ENCODE results near the gene DNAJC27. TPM values are rescaled to one million over a fixed set of nuclear protein-coding genes. Genes with fewer than 3 reads are reported as not detected.
A peak's percentile ranks its signal among the peaks of the same experiment; 100 is the strongest.

The DNAJC27 gene
- total and polyA plus RNA-seq, 2 experiments from 2014 or later: 7.4 to 11.3 TPM

DNA sequence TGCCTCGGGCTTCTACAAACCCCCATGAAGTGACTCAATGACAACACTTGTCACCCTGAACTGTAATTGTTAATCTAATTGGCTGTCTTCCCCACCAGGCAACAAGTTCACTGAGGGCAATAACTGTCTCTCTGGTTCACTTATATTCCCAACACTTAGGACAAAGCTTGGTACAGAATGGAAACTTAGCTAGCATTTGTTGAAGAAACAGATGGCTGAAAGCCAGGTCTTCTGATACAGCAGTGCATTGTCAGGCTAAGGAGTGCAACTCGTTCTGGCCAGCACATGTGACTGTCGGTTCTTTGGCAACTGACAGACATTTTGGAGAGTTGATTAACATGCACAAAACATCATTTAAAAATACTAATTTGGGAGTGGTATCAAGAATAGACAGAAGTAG is 14.6 kb upstream of the DNAJC27 start:
- Histone ChIP-seq H3K27ac (peak overlapping the region; percentile 23), H3K27me3 (no peaks in the 10 kb centered on the region), H3K4me1 (ENCODE audit: low read depth) (peaks cover 20% of the 10 kb centered on the region), H3K9me3 (ENCODE audit: low read depth) (no peaks in the 10 kb centered on the region), H3K4me3 (no peak overlapping the region), H3K36me3 (no peaks in the 10 kb centered on the region)
- DNase-seq (ENCODE audit: low read depth in 1 of 2, low spot score in 1 of 2): peak; percentile 43 to 72
- TF ChIP-seq, protein P1, sequence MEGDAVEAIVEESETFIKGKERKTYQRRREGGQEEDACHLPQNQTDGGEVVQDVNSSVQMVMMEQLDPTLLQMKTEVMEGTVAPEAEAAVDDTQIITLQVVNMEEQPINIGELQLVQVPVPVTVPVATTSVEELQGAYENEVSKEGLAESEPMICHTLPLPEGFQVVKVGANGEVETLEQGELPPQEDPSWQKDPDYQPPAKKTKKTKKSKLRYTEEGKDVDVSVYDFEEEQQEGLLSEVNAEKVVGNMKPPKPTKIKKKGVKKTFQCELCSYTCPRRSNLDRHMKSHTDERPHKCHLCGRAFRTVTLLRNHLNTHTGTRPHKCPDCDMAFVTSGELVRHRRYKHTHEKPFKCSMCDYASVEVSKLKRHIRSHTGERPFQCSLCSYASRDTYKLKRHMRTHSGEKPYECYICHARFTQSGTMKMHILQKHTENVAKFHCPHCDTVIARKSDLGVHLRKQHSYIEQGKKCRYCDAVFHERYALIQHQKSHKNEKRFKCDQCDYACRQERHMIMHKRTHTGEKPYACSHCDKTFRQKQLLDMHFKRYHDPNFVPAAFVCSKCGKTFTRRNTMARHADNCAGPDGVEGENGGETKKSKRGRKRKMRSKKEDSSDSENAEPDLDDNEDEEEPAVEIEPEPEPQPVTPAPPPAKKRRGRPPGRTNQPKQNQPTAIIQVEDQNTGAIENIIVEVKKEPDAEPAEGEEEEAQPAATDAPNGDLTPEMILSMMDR (IDR thresholded peaks at IDR 0.05; ENCODE audit: low read depth, low read length): no peak

DNA sequence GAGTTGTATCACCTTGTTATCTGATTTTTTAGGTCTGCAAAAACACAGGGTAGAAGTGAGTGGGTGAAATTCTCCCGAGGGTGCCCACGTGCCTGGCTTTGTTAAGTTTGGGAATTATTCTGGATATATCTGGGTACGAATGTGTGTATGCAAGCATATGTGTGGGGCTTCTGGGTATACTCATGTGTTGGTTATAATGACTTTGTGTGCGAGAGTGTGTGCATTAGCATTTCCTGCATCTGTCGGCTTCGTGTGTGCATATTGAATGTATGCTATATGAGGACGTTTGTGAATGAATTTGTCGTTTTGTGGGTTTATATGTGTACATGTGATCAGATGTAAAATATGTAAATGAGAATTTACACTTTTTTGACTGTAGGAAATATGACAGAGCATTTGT is 13.8 kb upstream of the DNAJC27 start:
- H3K27ac ChIP-seq: peak overlapping the region; percentile 80
- TF ChIP-seq, protein P1 (IDR thresholded peaks at IDR 0.05; ENCODE audit: low read depth, low read length): no peak

DNA sequence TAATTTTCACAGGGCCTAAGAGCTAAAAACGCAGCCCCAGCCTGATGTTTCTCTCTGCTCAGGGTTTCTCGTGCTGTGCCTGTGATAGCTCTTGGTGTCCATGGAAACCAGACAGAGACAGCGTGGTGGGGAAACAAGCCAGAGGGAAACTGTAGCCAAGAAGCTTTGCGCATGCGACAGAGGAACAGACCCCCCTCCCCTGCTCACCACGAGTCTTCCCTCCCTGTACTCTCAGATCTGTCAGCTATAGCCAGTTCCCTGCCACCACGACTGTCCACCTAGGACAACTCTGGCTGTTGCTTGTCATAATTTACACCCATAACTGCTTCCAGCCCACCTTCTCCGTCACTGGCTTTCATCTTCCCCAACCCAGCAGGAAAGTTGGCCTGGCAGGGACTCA is 13.2 kb upstream of the DNAJC27 start:
- H3K4me1 ChIP-seq (ENCODE audit: low read depth): peaks cover 20% of the 10 kb centered on the region
- TF ChIP-seq, protein P1 (IDR thresholded peaks at IDR 0.05; ENCODE audit: low read depth, low read length): no peak
- H3K27me3 ChIP-seq: no peaks in the 10 kb centered on the region
- DNase-seq (ENCODE audit: low read depth in 1 of 2, low spot score in 1 of 2): peak; percentile 68 to 83
- H3K36me3 ChIP-seq: no peaks in the 10 kb centered on the region
- no peak overlapping the region for H3K4me3 ChIP-seq
- peak overlapping the region; percentile 80 for H3K27ac ChIP-seq
- H3K9me3 ChIP-seq (ENCODE audit: low read depth): no peaks in the 10 kb centered on the region

More for the DNA sequence above, 13.8 kb upstream of the DNAJC27 start:
- peaks cover 20% of the 10 kb centered on the region for H3K4me1 ChIP-seq (ENCODE audit: low read depth)
- H3K36me3 ChIP-seq: no peaks in the 10 kb centered on the region
- H3K4me3 ChIP-seq: no peak overlapping the region
- H3K9me3 ChIP-seq (ENCODE audit: low read depth): no peaks in the 10 kb centered on the region
- H3K27me3 ChIP-seq: no peaks in the 10 kb centered on the region
- DNase-seq (ENCODE audit: low read depth in 1 of 2, low spot score in 1 of 2): no peak

DNA sequence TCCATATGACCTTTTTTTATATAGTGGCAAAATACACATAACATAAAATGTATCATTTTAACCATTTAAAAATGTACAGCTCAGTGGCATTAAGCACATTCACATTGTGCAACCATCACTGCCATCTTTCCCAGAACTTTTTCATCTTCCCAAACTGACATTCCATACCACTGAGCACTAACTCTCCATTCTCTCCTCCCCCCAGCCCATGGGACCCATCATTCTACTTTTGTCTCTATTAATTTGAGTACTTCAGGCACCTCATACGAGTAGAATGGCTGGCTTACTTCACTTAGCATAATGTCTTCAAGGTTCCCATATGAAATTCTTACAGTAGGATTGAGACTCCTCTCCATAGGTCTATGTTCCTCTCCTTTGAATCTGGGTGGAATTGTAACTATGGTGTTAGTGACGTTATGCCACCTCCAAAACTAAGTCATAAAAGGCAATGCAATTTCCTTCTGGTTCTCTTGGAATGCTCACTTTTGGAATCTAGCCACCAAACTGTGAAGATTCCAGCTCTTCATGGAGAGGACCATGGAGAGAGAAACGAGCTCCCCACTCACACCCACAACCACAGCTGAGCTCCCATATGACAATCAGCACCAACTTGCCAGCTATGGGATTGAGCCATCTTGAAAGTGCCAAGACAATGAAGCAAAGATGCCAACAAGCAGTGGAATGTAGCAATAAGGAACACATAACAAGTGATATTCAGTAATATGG is 9.8 kb upstream of the DNAJC27 start:
- TF ChIP-seq, protein P1 (IDR thresholded peaks at IDR 0.05; ENCODE audit: low read depth, low read length): no peak
- peak in 1 of 2 donors; percentile 52 for DNase-seq (ENCODE audit: low read depth in 1 of 2, low spot score in 1 of 2)
- peaks cover 20% of the 10 kb centered on the region for H3K4me1 ChIP-seq (ENCODE audit: low read depth)

DNA sequence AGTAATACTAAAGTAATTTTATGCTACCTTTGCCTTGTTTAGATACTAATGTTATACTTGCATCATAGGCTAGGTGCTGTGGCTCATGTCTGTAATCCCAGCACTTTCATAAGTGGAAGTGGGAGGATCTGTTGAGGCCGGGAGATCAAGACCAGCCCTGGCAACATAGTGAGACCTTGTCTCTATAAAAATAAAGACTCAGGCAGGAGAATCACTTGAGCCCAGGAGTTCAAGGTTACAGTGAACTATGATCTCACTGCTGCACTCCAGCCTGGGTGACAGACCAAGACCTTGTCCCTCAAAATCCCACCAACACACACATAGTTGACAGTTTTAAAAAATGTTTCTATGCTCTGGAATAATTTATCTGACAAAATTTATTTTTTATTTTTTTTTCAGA is 6.9 kb upstream of the DNAJC27 start:
- Histone ChIP-seq H3K4me1 (ENCODE audit: low read depth) (no peaks in the 10 kb centered on the region), H3K9me3 (ENCODE audit: low read depth) (no peaks in the 10 kb centered on the region), H3K36me3 (no peaks in the 10 kb centered on the region), H3K27me3 (no peaks in the 10 kb centered on the region), H3K4me3 (no peak overlapping the region), H3K27ac (no peak overlapping the region)
- no peak for DNase-seq (ENCODE audit: low read depth in 1 of 2, low spot score in 1 of 2)
- TF ChIP-seq, protein P1 (IDR thresholded peaks at IDR 0.05; ENCODE audit: low read depth, low read length): no peak

More for the DNA sequence above, 9.8 kb upstream of the DNAJC27 start:
- Histone ChIP-seq H3K27ac (no peak overlapping the region), H3K27me3 (no peaks in the 10 kb centered on the region), H3K36me3 (no peaks in the 10 kb centered on the region), H3K9me3 (ENCODE audit: low read depth) (no peaks in the 10 kb centered on the region), H3K4me3 (no peak overlapping the region)

All from cardiac muscle cell (in vitro differentiated cells and primary cell).